AG04450 (cell line): ENCODE data around the gene GPSM1. TPM values are rescaled to one million over a fixed set of nuclear protein-coding genes. Genes with fewer than 3 reads are reported as not detected.

Experiments
- CTCF ChIA-PET: fragments of 300-600, 350-600 bp; formaldehyde crosslinking; extraction: SDS; loops from one replicate; lab custom pipeline; 2022; ENCODE audit warnings: antibody characterized with exemption, inconsistent platforms; lab: Charles Lee
- POLR2A ChIA-PET: fragments of 350-600 bp; formaldehyde crosslinking; extraction: SDS; loops from one replicate; lab custom pipeline; 2021; ENCODE audit warnings: antibody characterized with exemption, inconsistent platforms; lab: Yijun Ruan, JAX
- DNase-seq: peaks from one replicate; pipeline ENCODE4 v3.0.0-alpha.2; 2011; ENCODE audit warnings: low read depth, low spot score
- H3K27ac ChIP-seq: one replicate; pipeline ENCODE4 v1.5.1; 2012; ENCODE audit warnings: low read depth, low read length, control low read depth
- H3K27me3 ChIP-seq: one replicate; pipeline ENCODE4 v1.6.0; 2012; ENCODE audit warnings: low read length; ENCODE audit not compliant: control insufficient read depth, insufficient read depth
- H3K4me3 ChIP-seq: 2 replicates; pipeline ENCODE4 v1.5.1; 2011; ENCODE audit warnings: mild to moderate bottlenecking, low read depth, low read length, control low read depth
- H3K9me3 ChIP-seq: 2 replicates; pipeline ENCODE4 v1.5.1; 2012; ENCODE audit warnings: low read length; ENCODE audit not compliant: control insufficient read depth, insufficient read depth
- CTCF ChIP-seq: IDR thresholded peaks from 2 replicates; pipeline ENCODE4 v1.5.1; 2011; ENCODE audit warnings: low read depth, low read length, control low read depth, inconsistent platforms
- polyA plus RNA-seq: library from polyadenylated mRNA; depleted of rRNA; stranded (reverse); fragments of >200 nt; gene quantifications from 2 replicates; pipeline ENCODE4 v1.2.3, GENCODE V29; 2011

The GPSM1 gene
- polyA plus RNA-seq, 1 experiment = 22.5 TPM

- H3K9me3 ChIP-seq = peaks cover 6% of the 10 kb centered on the region; the same call in 1 of the 2 replicates
- H3K27me3 ChIP-seq = peaks cover 39% of the 10 kb centered on the region
- TF ChIP-seq CTCF = no peak
- no peak overlapping the region for H3K4me3 ChIP-seq
- no peak overlapping the region for H3K27ac ChIP-seq
- DNase-seq = no peak
- ChIA-PET CTCF (no interaction called here), POLR2A (no interaction called here)
Observed at GRCh38 chr9:136299116-136299515, 28.2 kb upstream of the GPSM1 start.

- peaks cover 2% of the 10 kb centered on the region; the same call in 1 of the 2 replicates for H3K9me3 ChIP-seq
- peaks cover 40% of the 10 kb centered on the region for H3K27me3 ChIP-seq
- TF ChIP-seq CTCF = no peak
- H3K4me3 ChIP-seq = no peak overlapping the region
- no peak for DNase-seq
- ChIA-PET CTCF (no interaction called here), POLR2A (no interaction called here)
- H3K27ac ChIP-seq = no peak overlapping the region
Observed at GRCh38 chr9:136299541-136299940, 27.8 kb upstream of the GPSM1 start.

GRCh38 chr9:136300016-136300545 lies 27.3 kb upstream of the GPSM1 start:
- no peak overlapping the region for H3K4me3 ChIP-seq
- H3K27ac ChIP-seq = no peak overlapping the region
- ChIA-PET POLR2A (interaction anchor here (0.7 kb wide), 1 partner anchor 455 kb away, joined by 3 read pairs; no protein-coding TSS in a partner anchor), CTCF (no interaction called here)
- peaks cover 41% of the 10 kb centered on the region for H3K27me3 ChIP-seq
- no peaks in the 10 kb centered on the region; the same call in 1 of the 2 replicates for H3K9me3 ChIP-seq
- TF ChIP-seq CTCF = no peak
- DNase-seq = no peak

- DNase-seq = no peak
- no peak overlapping the region for H3K4me3 ChIP-seq
- H3K27me3 ChIP-seq = peaks cover 42% of the 10 kb centered on the region
- no peaks in the 10 kb centered on the region; the same call in 1 of the 2 replicates for H3K9me3 ChIP-seq
- ChIA-PET POLR2A (interaction anchor here (0.7 kb wide), 1 partner anchor 23 kb away, joined by 4 read pairs; no protein-coding TSS in a partner anchor), CTCF (interaction anchor here (0.7 kb wide), 1 partner anchor 44 kb away, joined by 7 read pairs; no protein-coding TSS in a partner anchor)
- no peak overlapping the region for H3K27ac ChIP-seq
- TF ChIP-seq CTCF = no peak
Observed at GRCh38 chr9:136300866-136301265, 26.5 kb upstream of the GPSM1 start.

DNA sequence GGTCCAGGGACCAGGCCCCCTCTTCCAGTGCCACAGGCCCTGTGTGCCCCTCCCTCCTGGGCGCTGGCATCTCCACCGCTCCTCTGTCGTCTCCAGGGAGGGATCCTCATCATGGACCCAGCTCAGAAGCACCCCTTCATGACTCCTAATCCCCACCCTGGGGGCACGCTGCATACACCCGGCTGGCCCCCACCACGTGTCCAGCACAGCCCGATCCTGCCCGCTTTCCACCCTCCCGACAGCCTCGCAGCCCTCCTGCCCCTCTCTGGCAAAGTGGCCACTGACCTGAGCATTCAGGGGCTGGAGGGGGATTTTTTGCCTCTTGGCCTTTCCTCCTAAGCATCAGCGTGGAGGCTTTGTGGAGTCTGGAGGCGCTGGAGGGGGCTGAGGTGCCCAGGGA lies 24.8 kb upstream of the GPSM1 start:
- Histone ChIP-seq H3K27ac (no peak overlapping the region), H3K27me3 (peaks cover 31% of the 10 kb centered on the region), H3K9me3 (no peaks in the 10 kb centered on the region; the same call in 1 of the 2 replicates), H3K4me3 (no peak overlapping the region)
- ChIA-PET POLR2A (no interaction called here), CTCF (no interaction called here)
- no peak for TF ChIP-seq CTCF
- DNase-seq = no peak
